Endodermal cell (in vitro differentiated cells): ENCODE results near the gene TPGS2. TPM values are rescaled to one million over a fixed set of nuclear protein-coding genes. Genes with fewer than 3 reads are reported as not detected.

Source experiments
- DNase-seq: peaks from one replicate; pipeline ENCODE4 v3.0.0-alpha.2; 2017
- H3K27ac ChIP-seq: 2 replicates; pipeline ENCODE4 v1.5.1; 2013; ENCODE audit warnings: mild to moderate bottlenecking, low read depth, low read length, moderate library complexity
- H3K27me3 ChIP-seq: 2 replicates; pipeline ENCODE4 v1.6.1; 2013; ENCODE audit warnings: mild to moderate bottlenecking, low read length, moderate library complexity; ENCODE audit not compliant: insufficient read depth, control insufficient read depth, poor library complexity, severe bottlenecking
- H3K36me3 ChIP-seq: 2 replicates; pipeline ENCODE4 v1.7.0; 2013; ENCODE audit warnings: mild to moderate bottlenecking, low read length, moderate library complexity; ENCODE audit not compliant: control insufficient read depth, insufficient read depth
- H3K4me1 ChIP-seq: one replicate; pipeline ENCODE4 v1.7.0; 2013; ENCODE audit warnings: low read length; ENCODE audit not compliant: control insufficient read depth, insufficient read depth
- H3K4me3 ChIP-seq: 2 replicates; pipeline ENCODE4 v1.5.1; 2013; ENCODE audit warnings: mild to moderate bottlenecking, low read length, moderate library complexity
- H3K9ac ChIP-seq: 2 replicates; pipeline ENCODE4 v1.6.1; 2013; ENCODE audit warnings: mild to moderate bottlenecking, low read length, moderate library complexity; ENCODE audit not compliant: poor library complexity, severe bottlenecking; ENCODE audit errors: extremely low read depth
- H3K9me3 ChIP-seq: 2 replicates; pipeline ENCODE4 v1.6.1; 2013; ENCODE audit warnings: mild to moderate bottlenecking, low read length, moderate library complexity; ENCODE audit not compliant: control insufficient read depth
- H3K27ac Mint-ChIP-seq: 2 replicates; pipeline ENCODE4 v1.8.0; 2020; ENCODE audit warnings: mixed read lengths
- H3K27me3 Mint-ChIP-seq: 2 replicates; pipeline ENCODE4 v1.8.0; 2021; ENCODE audit warnings: mild to moderate bottlenecking, mixed read lengths; ENCODE audit not compliant: insufficient read depth
- H3K36me3 Mint-ChIP-seq: 2 replicates; pipeline ENCODE4 v1.8.0; 2020; ENCODE audit warnings: low read depth, mixed read lengths
- H3K4me1 Mint-ChIP-seq: 2 replicates; pipeline ENCODE4 v1.8.0; 2020; ENCODE audit warnings: mixed read lengths
- H3K4me3 Mint-ChIP-seq: 2 replicates; pipeline ENCODE4 v1.8.0; 2020; ENCODE audit warnings: mild to moderate bottlenecking, moderate library complexity, mixed read lengths
- H3K9me3 Mint-ChIP-seq: 2 replicates; pipeline ENCODE4 v1.8.0; 2020; ENCODE audit warnings: mild to moderate bottlenecking, mixed read lengths
- WGBS, 2 experiments: methylation state at CpG; one replicate each; pipeline versions ENCODE4 v1.1.5 to v1.1.7; 2013; ENCODE audit warnings: missing lambda C conversion rate in 2 of 2, mixed read lengths in 1 of 2; ENCODE audit not compliant: insufficient coverage in 1 of 2, insufficient read length in 1 of 2; 5-methylcytosine and 5-hydroxymethylcytosine counted together
- total RNA-seq, 2 donors: library from RNA; stranded (reverse); fragmentation: NEBNext Ultra II Directional in 1 of 2; extraction: Animal tissue kit (Norgen Biotek cat#: 25700) in 1 of 2; gene quantifications; 2 replicates in 1 of 2; 3 replicates in 1 of 2; pipeline ENCODE4 v1.2.1, GENCODE V29; 2021
- TF ChIP-seq, protein P1 (sequence below): fragments of 200-600 bp; sonication (generic); conservative IDR thresholded peaks from 2 replicates; pipeline ENCODE4 v1.5.0; 2021; ENCODE audit warnings: antibody characterized with exemption, mild to moderate bottlenecking

Gene TPGS2
- total RNA-seq, 2 donors from 2014 or later: 117 to 128 TPM

GRCh38 chr18:36849288-36850006 is 20.6 kb upstream of the TPGS2 start:
- H3K27ac ChIP-seq: no peak overlapping the region
- H3K4me1 Mint-ChIP-seq: no peaks in the 10 kb centered on the region
- DNase-seq: no peak

GRCh38 chr18:36848609-36849008 is 19.8 kb upstream of the TPGS2 start:
- 95 to 100% methylated on average over 1 of the region's 2 CpGs for WGBS, 2 experiments
- TF ChIP-seq, protein P1, sequence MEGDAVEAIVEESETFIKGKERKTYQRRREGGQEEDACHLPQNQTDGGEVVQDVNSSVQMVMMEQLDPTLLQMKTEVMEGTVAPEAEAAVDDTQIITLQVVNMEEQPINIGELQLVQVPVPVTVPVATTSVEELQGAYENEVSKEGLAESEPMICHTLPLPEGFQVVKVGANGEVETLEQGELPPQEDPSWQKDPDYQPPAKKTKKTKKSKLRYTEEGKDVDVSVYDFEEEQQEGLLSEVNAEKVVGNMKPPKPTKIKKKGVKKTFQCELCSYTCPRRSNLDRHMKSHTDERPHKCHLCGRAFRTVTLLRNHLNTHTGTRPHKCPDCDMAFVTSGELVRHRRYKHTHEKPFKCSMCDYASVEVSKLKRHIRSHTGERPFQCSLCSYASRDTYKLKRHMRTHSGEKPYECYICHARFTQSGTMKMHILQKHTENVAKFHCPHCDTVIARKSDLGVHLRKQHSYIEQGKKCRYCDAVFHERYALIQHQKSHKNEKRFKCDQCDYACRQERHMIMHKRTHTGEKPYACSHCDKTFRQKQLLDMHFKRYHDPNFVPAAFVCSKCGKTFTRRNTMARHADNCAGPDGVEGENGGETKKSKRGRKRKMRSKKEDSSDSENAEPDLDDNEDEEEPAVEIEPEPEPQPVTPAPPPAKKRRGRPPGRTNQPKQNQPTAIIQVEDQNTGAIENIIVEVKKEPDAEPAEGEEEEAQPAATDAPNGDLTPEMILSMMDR: no peak
- peaks cover 9% of the 10 kb centered on the region for H3K9me3 Mint-ChIP-seq

More at GRCh38 chr18:36849288-36850006, 20.6 kb upstream of the TPGS2 start:
- peaks cover 9% of the 10 kb centered on the region for H3K9me3 Mint-ChIP-seq
- H3K36me3 Mint-ChIP-seq: peaks cover 15% of the 10 kb centered on the region
- WGBS, 2 experiments: 87% methylated on average over 2 of the region's 2 CpGs; no CpG with 5 or more reads in 1 of the 2 experiments
- no peak overlapping the region for H3K27ac Mint-ChIP-seq
- no peaks in the 10 kb centered on the region for H3K27me3 ChIP-seq
- no peaks in the 10 kb centered on the region for H3K36me3 ChIP-seq
- no peak overlapping the region for H3K4me3 ChIP-seq
- peaks cover 10% of the 10 kb centered on the region for H3K9me3 ChIP-seq
- TF ChIP-seq, protein P1: no peak
- H3K4me3 Mint-ChIP-seq: no peak overlapping the region
- no peaks in the 10 kb centered on the region for H3K27me3 Mint-ChIP-seq
- H3K4me1 ChIP-seq: no peaks in the 10 kb centered on the region
- no peak overlapping the region for H3K9ac ChIP-seq

DNA sequence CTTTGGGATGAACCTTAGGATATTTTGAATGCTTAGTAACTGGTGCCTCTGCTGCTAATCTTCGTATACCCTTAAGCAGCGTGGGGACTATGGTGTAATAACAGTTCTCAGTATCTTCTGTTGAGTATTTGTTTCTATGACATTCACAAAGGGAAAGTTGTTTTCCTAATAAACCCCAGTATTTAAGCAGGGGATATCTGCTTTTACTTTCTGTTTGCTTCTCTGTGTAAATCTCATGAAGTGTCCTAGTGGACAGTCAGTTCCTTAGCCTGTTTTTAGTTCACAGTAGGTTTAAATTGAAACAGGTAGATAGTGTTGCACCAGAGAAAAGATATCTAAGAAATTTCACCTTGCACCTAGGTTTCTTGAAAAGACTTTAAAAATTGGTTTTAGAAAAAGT is 15.0 kb upstream of the TPGS2 start:
- Histone ChIP-seq H3K4me1 (no peaks in the 10 kb centered on the region), H3K27me3 (no peaks in the 10 kb centered on the region), H3K36me3 (no peaks in the 10 kb centered on the region), H3K27ac (no peak overlapping the region), H3K9ac (no peak overlapping the region), H3K4me3 (no peak overlapping the region), H3K9me3 (no peaks in the 10 kb centered on the region)
- TF ChIP-seq, protein P1: peak; percentile 24
- H3K4me1 Mint-ChIP-seq: no peaks in the 10 kb centered on the region
- H3K27ac Mint-ChIP-seq: no peak overlapping the region
- H3K36me3 Mint-ChIP-seq: peaks cover 2% of the 10 kb centered on the region
- 79 to 95% methylated on average over 2 of the region's 2 CpGs for WGBS, 2 experiments
- DNase-seq: no peak
- no peak overlapping the region for H3K4me3 Mint-ChIP-seq
- H3K27me3 Mint-ChIP-seq: no peaks in the 10 kb centered on the region
- H3K9me3 Mint-ChIP-seq: no peaks in the 10 kb centered on the region

More at GRCh38 chr18:36848609-36849008, 19.8 kb upstream of the TPGS2 start:
- no peaks in the 10 kb centered on the region for H3K27me3 ChIP-seq
- DNase-seq: no peak
- Mint-ChIP-seq H3K27me3 (no peaks in the 10 kb centered on the region), H3K27ac (no peak overlapping the region), H3K36me3 (peaks cover 13% of the 10 kb centered on the region), H3K4me1 (no peaks in the 10 kb centered on the region), H3K4me3 (no peak overlapping the region)
- H3K9ac ChIP-seq: no peak overlapping the region
- peaks cover 10% of the 10 kb centered on the region for H3K9me3 ChIP-seq
- H3K27ac ChIP-seq: no peak overlapping the region
- no peak overlapping the region for H3K4me3 ChIP-seq
- no peaks in the 10 kb centered on the region for H3K36me3 ChIP-seq
- no peaks in the 10 kb centered on the region for H3K4me1 ChIP-seq
